B cell (primary cell): ENCODE measurements around the gene PCDHGA8.

Source experiments
- EZH2 ChIP-seq: IDR thresholded peaks from 2 replicates; pipeline ENCODE4 v1.6.1; 2012; ENCODE audit warnings: borderline replicate concordance, low read depth, mild to moderate bottlenecking, moderate library complexity, low read length; ENCODE audit not compliant: insufficient read depth, poor library complexity, severe bottlenecking
- TF ChIP-seq, protein P1 (sequence below): fragments of 200-600 bp; IDR thresholded peaks from one replicate; pipeline ENCODE4 v1.8.0; 2022; ENCODE audit warnings: antibody characterized with exemption, mild to moderate bottlenecking

GRCh38 chr5:141398608-141399007 lies 6.2 kb downstream of the PCDHGA8 start:
- TF ChIP-seq, protein P1, sequence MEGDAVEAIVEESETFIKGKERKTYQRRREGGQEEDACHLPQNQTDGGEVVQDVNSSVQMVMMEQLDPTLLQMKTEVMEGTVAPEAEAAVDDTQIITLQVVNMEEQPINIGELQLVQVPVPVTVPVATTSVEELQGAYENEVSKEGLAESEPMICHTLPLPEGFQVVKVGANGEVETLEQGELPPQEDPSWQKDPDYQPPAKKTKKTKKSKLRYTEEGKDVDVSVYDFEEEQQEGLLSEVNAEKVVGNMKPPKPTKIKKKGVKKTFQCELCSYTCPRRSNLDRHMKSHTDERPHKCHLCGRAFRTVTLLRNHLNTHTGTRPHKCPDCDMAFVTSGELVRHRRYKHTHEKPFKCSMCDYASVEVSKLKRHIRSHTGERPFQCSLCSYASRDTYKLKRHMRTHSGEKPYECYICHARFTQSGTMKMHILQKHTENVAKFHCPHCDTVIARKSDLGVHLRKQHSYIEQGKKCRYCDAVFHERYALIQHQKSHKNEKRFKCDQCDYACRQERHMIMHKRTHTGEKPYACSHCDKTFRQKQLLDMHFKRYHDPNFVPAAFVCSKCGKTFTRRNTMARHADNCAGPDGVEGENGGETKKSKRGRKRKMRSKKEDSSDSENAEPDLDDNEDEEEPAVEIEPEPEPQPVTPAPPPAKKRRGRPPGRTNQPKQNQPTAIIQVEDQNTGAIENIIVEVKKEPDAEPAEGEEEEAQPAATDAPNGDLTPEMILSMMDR: no peak
- no peak for TF ChIP-seq EZH2
